Thoracic aorta (tissue), 2 donors: ENCODE data around the gene DDX25. TPM values are rescaled to one million over a fixed set of nuclear protein-coding genes. Genes with fewer than 3 reads are reported as not detected.

Experiments
- ATAC-seq: fragments of 150-250 bp; one replicate; pipeline ENCODE4 v1.8.0; 2017; ENCODE audit warnings: low read depth; ENCODE audit not compliant: insufficient number of reproducible peaks, low FRiP score
- DNase-seq: peaks from one replicate; pipeline ENCODE4 v3.0.0-alpha.2; 2020; ENCODE audit warnings: low spot score
- H3K27ac ChIP-seq, 2 donors: fragments of 200-600 bp; sonication (generic); 1 replicate in 1 of 2; 2 replicates in 1 of 2; pipeline ENCODE4 v1.5.1; 2016; ENCODE audit warnings: mild to moderate bottlenecking in 2 of 2, moderate library complexity in 2 of 2
- H3K27me3 ChIP-seq: fragments of 200-600 bp; sonication (generic); replicated peaks from 2 replicates; pipeline ENCODE4 v1.6.0; 2016; ENCODE audit warnings: mild to moderate bottlenecking; ENCODE audit not compliant: insufficient read depth
- H3K36me3 ChIP-seq: fragments of 200-600 bp; sonication (generic); one replicate; pipeline ENCODE4 v1.5.1; 2016
- H3K4me1 ChIP-seq, 2 donors: fragments of 200-600 bp; sonication (generic); 1 replicate in 1 of 2; 2 replicates in 1 of 2; pipeline versions ENCODE4 v1.5.1 to v1.6.0; 2016; ENCODE audit warnings: low read depth in 2 of 2, mild to moderate bottlenecking in 1 of 2; ENCODE audit not compliant: control insufficient read depth in 1 of 2
- H3K4me3 ChIP-seq: fragments of 200-600 bp; sonication (generic); 2 replicates; pipeline ENCODE4 v1.5.1; 2016; ENCODE audit warnings: mild to moderate bottlenecking
- H3K9me3 ChIP-seq: fragments of 200-600 bp; sonication (generic); 2 replicates; pipeline ENCODE4 v1.5.1; 2016
- total RNA-seq, 2 donors: library from RNA; depleted of rRNA; stranded (reverse); fragments of >200 nt; gene quantifications; one replicate each; pipeline versions ENCODE4 v1.1.0 to v1.2.3, GENCODE V29; 2016
- TF ChIP-seq, protein P1 (sequence below): fragments of 200-600 bp; sonication (generic); IDR thresholded peaks from one replicate; pipeline ENCODE4 v1.5.1; 2019; ENCODE audit warnings: antibody characterized with exemption

The DDX25 gene
- total RNA-seq, 2 donors from 2014 or later, result not detected

DNA sequence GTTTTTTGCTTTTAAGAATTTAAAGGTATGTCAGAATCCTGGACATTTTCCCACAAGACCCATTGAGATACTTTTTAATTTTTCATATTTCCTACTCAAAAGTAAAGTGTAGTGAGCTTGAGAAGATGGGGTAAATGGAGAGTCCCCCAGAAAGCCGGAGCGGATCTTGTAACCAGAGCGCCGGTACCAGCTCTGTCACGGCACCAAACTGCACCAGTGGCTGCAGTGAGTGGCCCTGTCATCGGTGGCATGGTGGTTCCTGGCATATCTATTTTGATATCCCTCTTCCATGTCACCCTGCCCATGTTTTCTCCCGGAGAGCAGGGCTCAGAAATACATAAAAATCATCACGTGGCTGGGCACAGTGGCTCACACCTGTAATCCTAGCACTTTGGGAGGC lies 19.3 kb downstream of the DDX25 start:
- H3K27me3 ChIP-seq, result no peaks in the 10 kb centered on the region
- no peaks in the 10 kb centered on the region for H3K9me3 ChIP-seq
- ATAC-seq (no peak), DNase-seq (no peak)
- no peaks in the 10 kb centered on the region for H3K4me1 ChIP-seq
- no peak overlapping the region for H3K27ac ChIP-seq
- TF ChIP-seq, protein P1, sequence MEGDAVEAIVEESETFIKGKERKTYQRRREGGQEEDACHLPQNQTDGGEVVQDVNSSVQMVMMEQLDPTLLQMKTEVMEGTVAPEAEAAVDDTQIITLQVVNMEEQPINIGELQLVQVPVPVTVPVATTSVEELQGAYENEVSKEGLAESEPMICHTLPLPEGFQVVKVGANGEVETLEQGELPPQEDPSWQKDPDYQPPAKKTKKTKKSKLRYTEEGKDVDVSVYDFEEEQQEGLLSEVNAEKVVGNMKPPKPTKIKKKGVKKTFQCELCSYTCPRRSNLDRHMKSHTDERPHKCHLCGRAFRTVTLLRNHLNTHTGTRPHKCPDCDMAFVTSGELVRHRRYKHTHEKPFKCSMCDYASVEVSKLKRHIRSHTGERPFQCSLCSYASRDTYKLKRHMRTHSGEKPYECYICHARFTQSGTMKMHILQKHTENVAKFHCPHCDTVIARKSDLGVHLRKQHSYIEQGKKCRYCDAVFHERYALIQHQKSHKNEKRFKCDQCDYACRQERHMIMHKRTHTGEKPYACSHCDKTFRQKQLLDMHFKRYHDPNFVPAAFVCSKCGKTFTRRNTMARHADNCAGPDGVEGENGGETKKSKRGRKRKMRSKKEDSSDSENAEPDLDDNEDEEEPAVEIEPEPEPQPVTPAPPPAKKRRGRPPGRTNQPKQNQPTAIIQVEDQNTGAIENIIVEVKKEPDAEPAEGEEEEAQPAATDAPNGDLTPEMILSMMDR, result no peak
- H3K4me3 ChIP-seq, result no peak overlapping the region
- H3K36me3 ChIP-seq, result no peaks in the 10 kb centered on the region

DNA sequence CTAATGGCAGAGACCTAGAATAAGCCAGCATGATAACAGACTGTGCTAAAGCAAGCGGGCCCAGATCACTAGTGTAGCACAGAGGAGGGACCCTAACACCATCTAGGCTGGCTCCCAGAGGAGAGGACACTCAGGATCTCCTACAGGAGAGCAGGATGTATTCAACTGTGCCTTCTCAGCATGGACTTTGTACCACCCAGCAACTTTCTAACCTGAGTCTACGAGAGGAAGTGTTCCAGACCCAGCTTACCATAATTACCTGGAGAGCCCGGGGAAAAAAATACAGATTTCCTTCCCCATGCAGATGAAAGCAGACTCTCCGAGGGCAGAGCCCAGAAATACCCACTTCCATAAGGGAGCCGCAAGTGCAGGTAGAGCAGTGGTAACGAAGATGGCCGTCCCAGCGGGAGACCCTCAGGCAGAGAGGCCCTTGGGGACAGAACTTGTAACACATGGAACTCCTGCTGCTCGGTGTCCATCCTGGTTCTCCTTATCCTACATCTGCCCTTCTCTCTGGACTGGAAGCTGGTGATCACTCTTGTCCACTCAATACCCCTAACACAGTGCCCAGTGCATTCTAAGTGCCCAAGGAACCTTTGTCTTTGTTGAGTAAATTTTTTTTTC lies 20.2 kb downstream of the DDX25 start:
- TF ChIP-seq, protein P1, result no peak
- no peak for DNase-seq
- no peaks in the 10 kb centered on the region for H3K4me1 ChIP-seq
- no peaks in the 10 kb centered on the region for H3K27me3 ChIP-seq
- no peaks in the 10 kb centered on the region for H3K9me3 ChIP-seq
- H3K4me3 ChIP-seq, result no peak overlapping the region
- H3K36me3 ChIP-seq, result no peaks in the 10 kb centered on the region
- ATAC-seq, result no peak
- H3K27ac ChIP-seq, result no peak overlapping the region

DNA sequence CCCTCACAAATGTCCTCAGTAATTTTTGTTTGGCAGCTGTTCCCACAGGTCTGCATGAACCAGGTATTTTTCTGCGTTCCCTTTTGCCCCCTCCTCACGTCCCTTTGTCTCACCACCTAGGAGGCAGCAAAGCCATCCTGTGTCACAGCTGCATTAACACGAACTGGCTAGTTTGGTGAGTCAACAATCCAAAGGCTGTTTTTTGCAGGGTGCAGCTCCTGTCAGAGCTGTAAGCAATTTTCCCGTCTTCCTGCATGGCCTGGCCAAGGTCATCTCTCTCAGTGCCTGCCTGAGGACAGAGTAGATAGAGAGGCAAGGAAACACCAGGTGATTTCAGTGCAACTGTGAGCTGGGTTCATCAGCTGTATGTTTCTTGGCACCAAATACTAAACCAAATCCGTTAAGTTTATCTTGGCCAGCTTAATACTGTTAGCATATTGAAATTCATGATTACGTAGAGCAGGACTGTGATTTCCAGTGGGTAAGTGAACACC lies 21.0 kb downstream of the DDX25 start:
- no peak for ATAC-seq
- H3K4me1 ChIP-seq, result no peaks in the 10 kb centered on the region
- TF ChIP-seq, protein P1, result no peak

DNA sequence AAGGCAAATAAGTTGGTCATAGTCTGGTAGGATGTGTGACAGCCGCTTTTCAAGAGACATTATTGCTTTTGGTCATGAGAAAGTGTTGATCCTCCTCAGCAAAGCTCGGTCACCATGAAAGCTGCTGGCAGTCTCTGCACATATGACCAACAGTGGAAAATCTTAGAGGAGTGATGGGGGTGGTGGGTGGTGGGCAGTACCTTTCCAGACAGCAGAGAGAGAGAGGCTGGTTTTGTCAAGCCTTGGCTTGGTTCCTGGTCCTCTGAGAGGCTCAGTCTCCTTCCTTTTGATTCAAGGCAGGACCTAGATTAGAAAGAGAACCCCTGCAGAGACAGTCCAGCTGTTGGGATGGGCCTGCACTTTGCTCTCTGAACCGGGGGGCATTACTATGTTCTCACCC lies 21.5 kb downstream of the DDX25 start:
- H3K9me3 ChIP-seq, result no peaks in the 10 kb centered on the region
- no peaks in the 10 kb centered on the region for H3K4me1 ChIP-seq
- no peak for DNase-seq
- H3K36me3 ChIP-seq, result no peaks in the 10 kb centered on the region
- no peak for ATAC-seq
- no peak overlapping the region for H3K27ac ChIP-seq
- no peaks in the 10 kb centered on the region for H3K27me3 ChIP-seq
- no peak overlapping the region for H3K4me3 ChIP-seq
- TF ChIP-seq, protein P1, result no peak

More for the DNA sequence above, 21.0 kb downstream of the DDX25 start:
- H3K27me3 ChIP-seq, result no peaks in the 10 kb centered on the region
- H3K4me3 ChIP-seq, result no peak overlapping the region
- H3K9me3 ChIP-seq, result no peaks in the 10 kb centered on the region
- H3K27ac ChIP-seq, result no peak overlapping the region
- no peak for DNase-seq
- no peaks in the 10 kb centered on the region for H3K36me3 ChIP-seq

DNA sequence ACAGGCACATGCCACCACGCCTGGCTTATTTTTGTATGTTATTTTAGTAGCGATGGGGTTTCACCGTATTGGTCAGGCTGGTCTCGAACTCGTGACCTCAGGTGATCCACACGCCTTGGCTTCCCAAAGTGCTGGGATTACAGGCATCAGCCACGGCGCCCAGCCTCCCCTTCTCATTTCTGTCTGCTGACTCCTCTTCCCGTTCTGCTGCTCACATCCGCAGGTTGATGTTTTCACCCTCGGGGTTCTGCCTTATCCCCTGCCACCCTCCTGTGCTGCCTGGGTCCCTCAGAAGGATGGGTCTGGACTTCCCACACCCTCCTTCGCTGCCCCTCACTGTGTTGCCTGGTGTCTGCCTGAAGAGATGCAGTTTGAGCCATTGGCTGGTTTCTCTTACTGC lies 22.4 kb downstream of the DDX25 start:
- Histone ChIP-seq H3K9me3 (no peaks in the 10 kb centered on the region), H3K27me3 (no peaks in the 10 kb centered on the region), H3K4me3 (no peak overlapping the region), H3K36me3 (no peaks in the 10 kb centered on the region), H3K4me1 (no peaks in the 10 kb centered on the region), H3K27ac (no peak overlapping the region)
- TF ChIP-seq, protein P1, result no peak
- no peak for ATAC-seq
- DNase-seq, result no peak
